Subcutaneous adipose tissue (tissue), 4 donors: ENCODE measurements around the gene PDE4A. TPM values are rescaled to one million over a fixed set of nuclear protein-coding genes. Genes with fewer than 3 reads are reported as not detected.

ENCODE experiments used
- CTCF ChIP-seq: fragments of 450-650 bp; IDR thresholded peaks from one replicate; pipeline ENCODE4 v1.5.1; 2016; ENCODE audit warnings: low read depth, mild to moderate bottlenecking, control low read depth, antibody characterized with exemption, moderate library complexity
- total RNA-seq, 4 donors: library from RNA; depleted of rRNA; stranded (reverse); fragments of >200 nt; gene quantifications; one replicate each; pipeline ENCODE4 v1.1.0, GENCODE V29; 2016

Gene PDE4A
- total RNA-seq, 4 donors from 2014 or later, result 14.3 to 26.6 (median 17.8) TPM

GRCh38 chr19:10432736-10433130 is 12.4 kb downstream of the PDE4A start:
- no peak for TF ChIP-seq CTCF

GRCh38 chr19:10433131-10433536 is 12.8 kb downstream of the PDE4A start:
- TF ChIP-seq CTCF, result no peak

GRCh38 chr19:10439588-10439987 is 19.2 kb downstream of the PDE4A start:
- no peak for TF ChIP-seq CTCF

- no peak for TF ChIP-seq CTCF
Measured at GRCh38 chr19:10442698-10443097, 22.4 kb downstream of the PDE4A start.

GRCh38 chr19:10449037-10449436 is 28.7 kb downstream of the PDE4A start:
- TF ChIP-seq CTCF, result no peak

- no peak for TF ChIP-seq CTCF
Measured at GRCh38 chr19:10450191-10450852, 30.0 kb downstream of the PDE4A start.

GRCh38 chr19:10450853-10451609 is 30.7 kb downstream of the PDE4A start:
- TF ChIP-seq CTCF, result no peak
